ENCODE data around the gene SBDS.
"Not testable (repeated sequence)": the region's sequence is repeated elsewhere in the genome, so short reads cannot be mapped to it uniquely, and the experiment has no call there.

Gene SBDS

DNA sequence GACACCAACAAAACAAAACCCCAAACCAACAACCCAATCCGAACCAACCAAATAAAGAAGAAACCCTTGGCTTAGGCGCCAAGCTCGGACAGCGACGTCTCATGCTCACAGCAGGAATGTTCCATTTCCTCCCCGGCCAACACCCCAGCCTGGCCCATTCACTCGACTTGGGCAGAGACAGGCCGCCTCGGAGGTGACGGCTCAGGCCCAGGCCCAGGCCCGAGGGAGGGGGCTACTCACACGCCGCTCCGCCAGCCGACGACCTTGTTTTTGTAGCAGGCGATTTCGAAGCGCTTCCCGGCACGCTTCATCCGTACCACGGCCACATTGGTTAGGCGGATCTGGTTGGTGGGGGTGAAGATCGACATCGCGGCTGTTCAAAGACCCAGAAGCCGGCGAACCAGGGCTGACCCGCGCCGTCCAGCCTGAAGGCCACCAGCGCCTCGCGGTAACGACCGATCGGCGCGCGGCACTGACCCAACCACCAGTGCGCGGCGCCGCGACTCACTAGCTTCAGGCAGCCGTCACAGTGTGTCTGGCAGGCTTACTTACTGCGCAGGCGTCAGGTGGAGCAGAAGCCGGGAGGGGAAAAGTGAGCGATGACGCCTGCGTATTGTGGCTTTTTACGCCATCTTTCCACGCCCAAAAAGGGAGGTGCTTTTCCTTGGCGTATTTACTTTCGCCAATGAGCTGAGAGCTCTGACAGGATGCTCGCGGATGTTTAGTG lies at the start of gene SBDS:
Gene SBDS, minus strand, starts transcription at position 537 of the 727 bp plus-strand sequence. Its CDS starts 169 bp downstream, at position 368.
- DNase-seq, result peak; percentile 94

DNA sequence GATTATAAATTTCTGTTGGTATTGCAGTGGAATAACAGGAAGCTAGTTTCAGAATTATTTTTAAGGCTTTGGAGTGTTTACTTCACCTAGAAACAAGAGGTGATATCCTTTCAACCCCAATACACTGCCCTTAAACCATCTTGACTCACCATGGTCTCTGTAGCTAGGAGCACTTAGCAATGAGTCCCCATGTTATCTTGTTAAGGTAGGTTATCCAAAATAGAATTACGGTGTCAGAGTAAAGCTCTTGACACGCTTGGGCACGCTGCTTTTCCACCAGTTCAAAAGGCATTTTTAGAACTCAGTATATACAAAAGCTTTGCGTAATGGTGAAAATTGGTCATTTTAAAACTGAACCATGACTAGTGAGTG lies 48.2 kb upstream of the SBDS start:
- DNase-seq, result not testable (repeated sequence)

DNA sequence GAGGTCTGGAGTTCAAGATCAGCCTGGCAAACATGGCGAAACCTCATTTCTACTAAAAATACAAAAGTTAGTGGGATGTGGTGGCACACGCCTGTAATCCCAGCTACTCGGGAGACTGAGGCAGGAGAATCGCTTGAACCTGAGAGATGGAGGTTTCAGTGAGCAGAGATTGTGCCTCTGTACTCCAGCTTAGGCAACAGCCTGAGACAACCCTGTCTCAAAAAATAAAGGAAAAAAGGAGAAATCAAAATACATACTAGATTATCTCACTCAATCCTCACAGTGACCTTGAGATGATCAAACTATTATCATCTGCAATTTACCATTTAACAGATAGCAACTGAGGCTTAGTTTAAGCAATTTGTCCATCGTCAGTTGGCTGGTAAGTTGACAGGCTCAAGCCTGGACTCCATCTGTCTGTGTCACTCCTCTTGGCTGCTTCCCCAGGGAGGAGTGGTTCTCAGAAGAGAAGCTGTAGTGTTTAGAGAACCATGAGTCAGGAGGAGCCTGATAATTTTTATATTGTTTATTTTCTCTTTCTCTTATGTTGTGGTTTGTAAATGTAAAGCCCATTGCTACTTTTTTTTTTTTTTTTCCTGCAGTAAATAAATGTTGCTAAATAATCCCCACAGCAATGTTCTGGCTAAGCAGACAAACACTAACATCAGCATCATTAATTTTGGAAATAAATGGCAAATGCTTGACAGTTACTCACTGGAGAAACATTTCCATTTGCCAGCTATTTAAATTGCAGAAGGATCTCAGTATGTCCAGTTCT lies 47.6 kb upstream of the SBDS start:
- DNase-seq, result not testable (repeated sequence)

DNA sequence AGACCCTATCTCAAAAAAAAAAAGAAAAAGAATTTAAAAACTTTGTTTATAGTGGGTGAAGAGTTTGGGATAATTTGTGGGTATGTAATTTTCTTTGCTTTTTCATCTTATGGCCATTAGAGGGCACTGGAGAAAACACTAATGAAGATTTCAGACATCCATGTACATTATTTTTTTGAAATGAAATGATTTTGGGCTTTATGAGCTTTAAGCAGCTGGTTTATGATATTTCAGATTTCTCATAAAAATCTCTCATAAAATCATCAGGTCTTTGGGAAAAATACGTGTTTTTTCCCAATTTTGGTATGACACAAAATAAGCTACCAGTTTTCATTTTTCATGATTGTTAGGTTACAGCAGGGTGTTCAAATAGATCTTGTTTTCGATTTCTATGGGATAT lies 45.4 kb upstream of the SBDS start:
- DNase-seq, result not testable (repeated sequence)

DNA sequence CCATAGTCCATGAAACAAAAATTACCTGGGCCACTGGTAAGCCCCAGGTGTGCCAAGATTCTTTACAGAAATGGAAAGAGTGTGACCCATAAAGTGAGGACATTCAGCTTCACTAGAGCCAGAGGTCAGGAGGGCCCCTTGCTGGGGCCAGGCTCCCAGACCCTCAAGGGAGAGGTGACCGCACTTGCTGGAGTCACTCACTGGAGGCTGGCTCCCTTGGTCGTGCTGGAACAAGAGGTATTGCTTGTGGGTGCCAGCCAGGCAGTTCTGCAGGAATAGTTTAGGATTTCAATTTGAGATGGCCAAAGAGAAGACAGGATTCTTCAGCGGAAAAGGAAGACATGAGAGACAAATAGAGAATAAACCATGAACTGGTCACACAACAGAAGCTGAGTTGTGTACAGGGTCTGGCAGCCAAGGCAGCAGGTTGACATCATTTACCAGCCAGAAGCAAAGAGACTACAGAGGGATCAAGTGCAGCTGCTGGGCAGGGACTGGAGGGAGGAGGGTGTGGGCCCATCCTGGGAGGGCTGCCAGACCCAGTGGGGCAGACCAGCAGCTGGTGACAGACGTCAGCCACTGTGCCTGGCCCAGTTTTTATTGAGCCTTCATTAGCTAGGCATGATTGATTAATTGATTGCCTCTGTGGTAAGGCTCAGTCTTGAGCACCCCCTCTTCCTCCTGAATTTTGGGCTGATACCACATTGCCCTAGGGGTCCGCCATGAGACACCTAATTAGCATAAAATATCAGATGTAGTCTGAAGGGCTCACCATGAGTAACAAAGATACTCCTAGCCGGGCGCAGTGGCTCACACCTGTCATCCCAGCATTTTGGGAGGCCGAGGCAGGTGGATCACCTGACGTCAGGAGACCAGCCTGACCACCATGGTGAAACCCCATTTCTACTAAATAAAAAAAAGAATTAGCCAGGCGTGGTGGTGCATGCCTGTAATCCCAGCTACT lies 41.3 kb upstream of the SBDS start:
- DNase-seq, result not testable (repeated sequence)

DNA sequence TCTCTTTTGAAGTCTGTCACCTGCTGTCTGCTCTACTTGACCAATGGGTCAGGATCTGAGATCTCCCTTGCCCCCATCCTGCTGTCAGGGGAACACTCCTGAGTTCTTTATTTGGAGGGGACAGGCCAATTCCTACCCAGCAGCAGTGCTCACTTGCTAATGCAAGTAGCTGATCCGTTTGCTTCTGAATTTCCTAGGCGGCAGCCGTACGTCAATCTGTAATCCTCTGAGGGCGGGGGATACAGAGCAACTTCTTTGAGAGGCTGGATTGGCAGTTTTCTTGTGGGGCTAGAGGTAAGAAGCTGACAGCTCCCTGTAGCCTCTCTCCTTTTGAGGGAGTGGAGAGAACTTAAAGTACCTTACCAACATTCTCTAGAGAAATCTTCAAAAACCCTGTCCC lies 37.9 kb upstream of the SBDS start:
- no peak for DNase-seq

DNA sequence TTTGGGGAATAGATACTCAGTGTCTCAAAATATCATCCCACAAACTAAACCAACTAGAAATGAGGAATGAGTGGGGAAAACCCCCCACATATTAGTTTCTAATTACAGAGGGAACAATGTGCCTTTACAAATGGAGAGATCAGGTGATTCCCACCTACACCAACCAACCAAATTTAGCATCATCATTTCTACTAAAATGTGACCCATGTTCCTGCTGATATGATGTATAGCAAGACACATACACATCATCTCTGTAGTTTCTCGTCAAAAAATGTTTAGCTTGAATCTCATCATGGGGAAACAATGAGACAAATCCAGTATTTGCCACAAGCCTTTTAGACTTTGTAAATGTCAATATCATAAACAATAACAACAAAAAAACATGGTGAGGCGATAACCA lies 36.3 kb upstream of the SBDS start:
- not testable (repeated sequence) for DNase-seq

DNA sequence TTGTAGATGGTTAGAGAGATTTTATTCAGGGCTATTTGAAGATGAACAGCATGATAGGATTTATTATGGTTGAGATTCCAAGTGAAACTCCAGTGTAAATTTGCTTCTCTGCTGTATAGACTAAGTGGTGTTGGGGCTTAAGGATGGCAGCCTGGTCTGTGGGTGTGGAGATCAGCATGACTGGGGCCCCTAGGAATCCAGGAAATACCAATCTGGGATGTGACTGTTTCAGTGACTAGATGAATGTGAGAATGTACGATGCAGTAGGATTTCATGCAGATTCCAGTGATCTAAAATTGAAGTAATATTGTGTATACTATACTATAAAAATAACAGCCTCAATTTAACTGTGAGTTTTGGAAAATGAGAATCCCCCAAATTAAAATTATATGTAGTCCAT lies 30.1 kb upstream of the SBDS start:
- not testable (repeated sequence) for DNase-seq

DNA sequence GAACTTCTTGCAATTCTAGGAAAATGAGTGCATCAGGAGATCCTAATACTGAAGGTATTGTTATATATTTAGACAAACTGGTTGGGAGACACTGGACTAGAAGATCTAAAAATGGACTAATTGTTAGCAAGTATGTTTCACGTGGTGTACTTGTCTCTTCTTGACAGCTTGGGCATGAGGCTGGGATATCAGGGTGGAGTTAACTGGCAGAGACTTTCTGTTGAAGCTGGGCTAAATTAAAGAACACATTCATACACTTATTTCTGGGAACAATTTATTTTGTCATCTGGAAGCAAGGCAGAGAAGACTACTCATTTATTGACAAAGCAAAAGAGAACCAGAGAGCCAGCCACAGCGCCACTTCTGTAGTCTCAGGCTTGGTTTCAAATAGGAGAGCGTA lies 27.1 kb upstream of the SBDS start:
- DNase-seq, result no peak

DNA sequence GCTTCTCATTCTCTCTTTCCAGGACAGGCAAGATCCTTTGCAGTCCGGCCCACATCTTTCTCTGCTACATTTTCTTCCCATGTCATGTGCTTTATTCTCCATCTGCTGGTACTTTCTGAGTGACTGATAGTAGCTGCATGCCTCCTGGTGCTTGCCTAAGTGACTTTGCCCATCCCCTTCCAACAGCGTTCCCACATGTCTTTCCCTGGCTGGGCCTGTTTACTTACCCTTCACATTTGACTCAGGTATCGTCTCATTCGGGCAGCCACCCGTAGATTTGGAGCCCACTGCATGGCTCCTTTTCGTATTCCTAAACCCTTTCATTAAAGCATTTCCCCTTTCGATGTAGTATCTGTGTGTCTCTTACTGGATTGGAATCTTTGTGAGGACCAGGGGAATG lies 25.9 kb upstream of the SBDS start:
- DNase-seq, result no peak

DNA sequence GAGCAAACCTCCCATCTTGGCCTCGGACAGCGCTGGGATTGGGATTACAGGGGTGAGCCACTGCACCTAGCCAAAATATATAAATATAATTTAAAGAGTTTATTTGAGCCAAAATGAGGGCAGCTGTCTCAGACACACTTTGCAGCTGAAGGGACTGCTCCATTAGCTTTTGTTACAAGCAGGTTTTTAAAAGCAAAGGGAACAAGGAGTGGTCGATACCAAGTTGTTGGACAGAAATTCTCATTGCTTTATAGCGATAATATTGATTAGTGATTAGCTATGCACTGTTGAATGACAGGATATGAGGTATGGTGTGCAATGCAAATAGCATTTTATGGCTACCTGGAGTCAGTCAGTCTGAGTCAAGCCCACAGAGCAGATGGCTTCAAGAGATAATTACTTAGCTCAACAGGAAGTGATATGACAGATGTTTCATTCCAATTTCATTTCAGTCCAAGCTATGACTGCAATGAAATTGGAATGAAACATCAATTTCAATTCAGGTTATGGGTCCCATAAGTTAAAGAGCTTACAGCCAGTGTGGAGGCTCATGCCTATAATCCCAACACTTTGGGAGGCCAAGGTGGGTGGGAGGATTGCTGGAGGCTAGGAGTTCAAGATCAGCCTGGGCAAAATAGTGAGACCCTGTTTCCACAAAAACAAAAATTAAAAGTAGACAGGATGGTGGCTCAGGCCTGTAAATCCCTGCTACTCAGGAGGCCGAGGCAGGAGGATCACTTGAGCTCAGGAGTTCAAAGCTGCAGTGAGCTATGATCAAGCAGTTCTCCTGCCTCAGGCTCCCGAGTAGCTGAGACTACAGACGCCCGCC lies 24.4 kb upstream of the SBDS start:
- no peak for DNase-seq

DNA sequence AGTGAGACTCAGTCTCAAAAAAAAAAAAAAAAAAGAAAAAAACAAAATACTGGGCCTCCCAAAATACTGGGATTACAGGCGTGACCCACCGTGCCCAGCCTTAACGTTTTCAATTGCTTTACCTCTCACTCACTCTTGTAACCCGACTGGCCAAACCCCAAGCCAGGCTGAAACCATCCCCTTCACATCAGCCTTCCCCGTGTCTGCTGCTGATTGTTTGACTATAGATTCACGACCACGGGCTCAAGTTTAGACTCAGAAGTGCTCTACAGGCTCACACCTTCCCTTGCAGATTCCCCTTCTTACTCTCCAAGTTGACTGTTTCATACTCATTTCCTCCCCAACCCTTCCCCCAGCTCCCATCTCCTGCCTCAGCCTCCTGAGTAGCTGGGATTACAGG lies 23.6 kb upstream of the SBDS start:
- DNase-seq, result peak; percentile 18

DNA sequence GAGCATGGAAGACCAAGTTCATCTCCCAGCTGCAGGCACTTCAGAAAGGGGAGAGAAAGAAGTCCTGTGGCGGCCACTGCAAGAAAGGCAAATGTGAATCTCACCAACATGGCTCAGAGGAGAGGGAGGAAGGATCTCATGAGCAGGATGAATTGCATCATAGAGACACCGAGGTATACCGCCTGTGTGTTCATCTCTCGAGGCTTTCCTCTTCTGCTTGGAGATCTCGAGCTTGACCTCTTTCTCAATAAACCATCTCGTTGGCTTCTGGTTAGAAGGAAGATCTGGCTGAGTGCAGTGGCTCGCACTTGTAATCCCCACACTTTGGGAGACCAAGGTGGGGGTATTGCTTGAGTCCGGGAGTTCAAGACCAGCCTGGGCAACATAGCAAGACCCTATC lies 22.6 kb upstream of the SBDS start:
- not testable (repeated sequence) for DNase-seq

DNA sequence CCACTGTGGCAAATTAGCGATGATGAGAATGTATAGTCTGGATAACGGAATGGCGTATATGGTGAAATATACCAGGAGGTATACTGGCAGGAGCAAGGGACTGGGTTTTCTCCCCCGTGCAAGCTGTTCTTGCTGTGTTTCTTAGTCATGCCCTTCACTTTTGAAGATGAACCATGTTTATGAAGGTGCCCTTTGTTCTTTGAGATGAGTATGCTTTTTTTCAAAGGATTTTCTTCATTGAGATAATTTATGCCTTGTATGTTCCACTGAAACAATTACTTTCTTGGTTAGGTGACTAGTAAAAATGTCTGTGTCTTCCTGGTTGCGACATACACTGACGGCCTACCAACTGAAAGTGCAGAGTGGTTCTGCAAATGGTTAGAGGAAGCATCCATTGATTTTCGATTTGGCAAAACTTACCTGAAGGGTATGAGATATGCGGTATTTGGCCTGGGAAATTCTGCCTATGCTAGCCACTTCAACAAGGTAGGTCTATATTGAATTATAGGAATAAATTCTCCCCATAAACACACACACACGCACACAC lies 18.8 kb upstream of the SBDS start:
- not testable (repeated sequence) for DNase-seq

DNA sequence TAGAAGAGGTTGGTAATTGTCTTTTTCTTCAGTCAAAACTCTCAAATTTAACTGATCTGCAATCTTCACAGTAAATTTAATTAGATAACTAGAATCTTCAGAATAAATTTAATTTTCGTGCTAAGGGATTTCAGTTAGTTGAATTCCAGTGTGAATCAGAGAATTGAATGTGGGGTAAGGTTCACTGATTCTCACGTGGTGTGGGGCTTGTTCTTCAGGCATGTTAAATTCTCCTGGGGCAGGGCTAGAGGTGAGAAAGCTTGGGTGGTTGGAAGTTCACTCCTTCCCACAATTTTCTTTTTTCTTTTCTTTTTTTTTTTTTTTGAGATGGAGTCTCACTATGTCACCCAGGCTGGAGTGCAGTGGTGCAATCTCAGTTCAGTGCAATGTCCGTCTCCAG lies 14.3 kb upstream of the SBDS start:
- DNase-seq, result not testable (repeated sequence)

DNA sequence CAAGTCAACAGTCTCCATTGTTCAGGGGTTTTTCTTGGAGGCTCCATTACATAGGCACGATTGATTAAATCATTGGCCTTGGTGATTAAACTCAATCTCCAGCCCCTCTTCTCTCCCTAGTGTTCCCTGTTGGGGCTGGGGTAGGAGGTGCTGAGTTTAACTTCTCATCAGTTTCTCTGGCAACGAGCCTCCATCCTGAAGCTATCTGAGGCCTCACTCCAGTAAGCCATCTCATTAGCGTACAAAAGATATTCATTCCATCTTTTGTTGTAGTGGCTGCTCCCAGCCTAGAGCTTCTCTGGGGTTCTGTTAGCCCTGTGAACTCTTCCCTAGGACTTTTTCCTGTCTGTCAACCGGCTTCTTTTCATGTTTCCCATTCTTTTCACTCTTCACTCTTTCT lies 12.9 kb upstream of the SBDS start:
- DNase-seq, result no peak

DNA sequence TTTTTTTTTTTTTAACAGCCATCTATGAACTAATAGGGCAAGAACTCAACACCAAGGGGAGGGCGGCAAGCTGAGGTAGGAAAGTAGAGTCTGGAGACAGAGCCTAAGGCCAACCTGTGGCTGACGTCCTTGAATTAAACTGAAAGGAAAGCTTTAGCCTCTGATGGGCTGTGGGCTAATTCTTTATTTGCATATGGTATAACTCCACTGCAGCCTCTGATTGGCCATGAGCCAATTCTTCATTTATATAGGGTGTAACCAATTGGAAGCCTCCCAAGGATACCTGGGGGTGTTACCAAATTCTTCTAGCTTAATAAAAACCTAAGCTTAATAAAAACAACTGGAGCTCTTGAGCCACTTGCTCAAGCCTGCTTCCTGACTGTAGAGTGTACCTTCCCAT lies 11.6 kb upstream of the SBDS start:
- DNase-seq, result no peak

DNA sequence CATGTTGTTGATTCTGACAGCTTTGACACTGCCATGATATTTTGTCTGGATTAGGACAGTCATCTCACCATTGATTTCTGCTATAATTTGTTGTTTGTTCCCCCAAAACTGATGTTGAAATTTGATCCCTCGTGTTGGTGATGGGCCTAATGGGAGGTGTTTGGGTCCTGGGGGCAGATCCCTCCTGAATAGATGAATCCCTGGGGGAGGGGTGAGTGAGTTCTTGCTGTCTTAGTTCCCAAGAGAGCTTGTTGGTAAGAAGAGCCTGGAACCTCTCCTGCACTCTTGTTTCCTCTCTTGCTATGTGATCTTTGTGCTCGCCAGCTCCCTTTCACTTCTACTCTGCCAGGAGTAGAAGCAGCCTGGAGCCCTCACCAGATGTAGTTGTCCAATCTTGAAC lies 8.8 kb upstream of the SBDS start:
- not testable (repeated sequence) for DNase-seq

DNA sequence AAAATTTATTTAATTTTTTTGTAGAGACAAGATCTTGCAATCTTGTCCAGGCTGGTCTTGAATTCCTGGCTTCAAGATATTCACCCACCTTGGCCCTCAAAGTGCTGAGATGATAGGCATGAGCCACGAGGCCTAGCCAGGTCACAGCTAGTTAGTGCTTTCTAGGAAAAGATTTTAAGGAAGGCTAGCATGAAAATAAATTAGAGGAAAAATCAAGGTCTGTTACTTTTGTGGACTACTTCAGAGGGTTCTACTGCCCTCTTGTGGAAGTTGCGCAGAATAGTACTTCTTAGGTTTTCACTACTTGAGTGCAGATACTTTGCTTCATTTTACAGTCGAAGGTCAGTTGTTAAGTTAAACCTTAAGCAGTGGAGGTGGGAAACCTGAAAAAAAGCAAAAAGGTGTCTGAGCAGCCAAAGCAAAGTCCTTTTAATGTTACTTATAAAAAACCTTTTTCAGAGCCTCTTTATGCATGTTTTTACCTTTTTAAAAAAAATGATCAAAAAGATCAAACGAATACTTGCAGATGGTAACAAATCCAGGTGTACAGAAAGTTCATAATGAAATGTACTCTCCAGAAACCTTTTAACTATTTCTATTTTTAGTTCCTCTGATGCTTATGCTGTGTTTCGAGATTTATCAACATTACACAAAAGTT lies 5.3 kb upstream of the SBDS start:
- DNase-seq, result not testable (repeated sequence)

DNA sequence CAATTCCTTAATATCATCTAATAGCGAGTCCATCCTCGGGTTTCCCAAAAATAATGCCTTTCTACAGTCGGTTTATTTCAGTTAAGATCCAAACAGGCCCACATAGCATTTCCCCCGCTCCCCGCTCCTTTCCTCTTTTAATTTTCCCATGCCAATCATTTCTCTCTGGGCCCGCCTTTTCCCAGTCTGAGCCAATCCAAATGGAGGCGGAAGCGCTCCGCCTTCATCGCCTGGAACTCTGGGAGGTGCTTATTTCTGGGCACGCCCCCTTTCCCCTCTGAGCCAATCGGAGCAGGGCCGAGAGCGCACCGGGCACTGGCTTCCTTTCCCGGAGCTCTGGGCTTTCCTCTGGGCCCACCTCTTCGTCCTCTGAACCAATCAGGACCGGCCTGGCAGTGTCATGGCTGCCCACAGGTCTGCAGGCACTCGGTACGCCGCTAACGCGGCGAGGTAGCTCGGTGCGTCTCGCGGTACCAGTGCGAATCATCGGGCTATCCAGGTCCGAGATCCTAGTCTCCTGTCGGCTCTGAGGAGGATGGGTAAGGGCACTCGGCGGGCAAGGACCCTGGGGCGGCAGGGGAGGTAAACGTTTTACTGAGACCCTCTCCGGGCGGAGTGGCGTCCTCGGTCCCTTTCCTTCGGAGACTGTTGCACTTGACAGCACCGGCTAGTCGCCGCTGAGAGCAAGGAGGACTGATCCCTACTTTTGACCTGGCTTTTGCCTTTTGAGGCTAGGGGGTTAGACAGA lies 1.2 kb upstream of the SBDS start, which contains the start of gene TYW1:
Gene TYW1, plus strand, starts transcription at position 390 of the 748 bp plus-strand sequence. Its CDS starts 146 bp downstream, at position 536.
- peak; percentile 99 for DNase-seq

DNA sequence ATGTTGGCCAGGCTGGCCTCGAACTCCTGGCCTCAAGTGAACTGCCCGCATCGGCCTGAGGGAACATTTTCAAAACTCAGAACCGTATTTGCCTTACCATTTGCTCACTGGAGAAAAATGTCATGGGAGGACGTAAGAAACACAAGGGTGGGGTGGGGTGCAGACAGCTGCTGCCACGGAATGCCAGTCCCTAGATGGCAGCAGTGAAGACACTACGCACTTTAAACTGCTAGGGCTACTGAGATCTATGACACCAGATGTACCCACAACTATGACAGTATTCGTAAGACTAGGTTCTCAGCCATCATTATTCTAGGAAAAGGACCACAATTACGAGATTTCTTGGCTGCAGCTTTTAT lies 716 bp downstream of the SBDS start:
- peak; percentile 57 for DNase-seq

Data from activated CD4-positive, alpha-beta T cell treated with anti-CD3 and anti-CD28 coated beads for 48 hours (primary cell).